ENCODE measurements around the gene ABCC4.

The ABCC4 gene

GRCh38 chr13:95254339-95254738, 46.9 kb downstream of the ABCC4 start:
- no peaks in the 10 kb centered on the region for H3K27me3 ChIP-seq (ENCODE audit: control insufficient read depth, insufficient read depth, low read length)
- no peaks in the 10 kb centered on the region for H3K9me3 ChIP-seq (replicated peaks; ENCODE audit: low read length)
- no peak overlapping the region for H3K9ac ChIP-seq (ENCODE audit: low read depth, low read length)

GRCh38 chr13:95253033-95253432, 48.2 kb downstream of the ABCC4 start:
- peaks cover 32% of the 10 kb centered on the region for H3K4me1 ChIP-seq (ENCODE audit: control insufficient read depth, insufficient read depth, low read length)
- no peaks in the 10 kb centered on the region for H3K9me3 ChIP-seq (replicated peaks; ENCODE audit: low read length)
- no peaks in the 10 kb centered on the region for H3K36me3 ChIP-seq (ENCODE audit: insufficient read depth, low read length)
- H3K4me2 ChIP-seq (ENCODE audit: low read length), result no peak overlapping the region
- H3K4me3 ChIP-seq (ENCODE audit: low read length), result no peak overlapping the region
- H3K27me3 ChIP-seq (ENCODE audit: control insufficient read depth, insufficient read depth, low read length), result no peaks in the 10 kb centered on the region
- no peak overlapping the region for H3K9ac ChIP-seq (ENCODE audit: low read depth, low read length)

More at GRCh38 chr13:95254339-95254738, 46.9 kb downstream of the ABCC4 start:
- Histone ChIP-seq H3K36me3 (ENCODE audit: insufficient read depth, low read length) (no peaks in the 10 kb centered on the region), H3K4me2 (ENCODE audit: low read length) (peak overlapping the region; percentile 51), H3K4me1 (ENCODE audit: control insufficient read depth, insufficient read depth, low read length) (peaks cover 32% of the 10 kb centered on the region), H3K4me3 (ENCODE audit: low read length) (no peak overlapping the region)

DNA sequence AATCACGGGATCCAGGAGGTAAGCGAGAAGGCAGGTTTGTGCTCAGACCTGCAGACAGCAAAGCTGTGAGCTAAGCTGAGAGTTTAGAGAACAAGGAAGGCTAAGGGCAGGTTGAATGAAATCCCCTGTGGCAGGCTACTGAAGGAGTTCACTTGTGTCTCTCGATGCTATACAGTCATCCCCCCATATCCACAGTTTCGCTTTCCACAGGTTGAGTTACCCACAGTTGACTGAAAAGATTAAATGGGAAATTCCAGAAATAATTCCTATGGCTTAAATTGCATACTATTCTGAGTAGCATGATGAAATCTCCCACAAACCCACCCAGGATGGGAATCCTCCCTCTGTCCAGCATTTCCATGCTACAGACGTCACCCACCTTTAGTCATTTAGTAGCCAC, 49.6 kb downstream of the ABCC4 start:
- no peaks in the 10 kb centered on the region for H3K9me3 ChIP-seq (replicated peaks; ENCODE audit: low read length)
- no peak overlapping the region for H3K9ac ChIP-seq (ENCODE audit: low read depth, low read length)
- no peaks in the 10 kb centered on the region for H3K27me3 ChIP-seq (ENCODE audit: control insufficient read depth, insufficient read depth, low read length)
- H3K36me3 ChIP-seq (ENCODE audit: insufficient read depth, low read length), result no peaks in the 10 kb centered on the region
- H3K4me3 ChIP-seq (ENCODE audit: low read length), result no peak overlapping the region
- peaks cover 29% of the 10 kb centered on the region for H3K4me1 ChIP-seq (ENCODE audit: control insufficient read depth, insufficient read depth, low read length)
- no peak overlapping the region for H3K4me2 ChIP-seq (ENCODE audit: low read length)

- no peaks in the 10 kb centered on the region for H3K27me3 ChIP-seq (ENCODE audit: control insufficient read depth, insufficient read depth, low read length)
- H3K9ac ChIP-seq (ENCODE audit: low read depth, low read length), result no peak overlapping the region
- H3K9me3 ChIP-seq (replicated peaks; ENCODE audit: low read length), result no peaks in the 10 kb centered on the region
- no peaks in the 10 kb centered on the region for H3K36me3 ChIP-seq (ENCODE audit: insufficient read depth, low read length)
- no peak overlapping the region for H3K4me3 ChIP-seq (ENCODE audit: low read length)
- H3K4me2 ChIP-seq (ENCODE audit: low read length), result no peak overlapping the region
- H3K4me1 ChIP-seq (ENCODE audit: control insufficient read depth, insufficient read depth, low read length), result peaks cover 24% of the 10 kb centered on the region
Measured at GRCh38 chr13:95250961-95251360, 50.3 kb downstream of the ABCC4 start.

- no peaks in the 10 kb centered on the region for H3K36me3 ChIP-seq (ENCODE audit: insufficient read depth, low read length)
- no peaks in the 10 kb centered on the region for H3K9me3 ChIP-seq (replicated peaks; ENCODE audit: low read length)
- no peak overlapping the region for H3K4me3 ChIP-seq (ENCODE audit: low read length)
- H3K9ac ChIP-seq (ENCODE audit: low read depth, low read length), result no peak overlapping the region
- H3K4me2 ChIP-seq (ENCODE audit: low read length), result no peak overlapping the region
- H3K4me1 ChIP-seq (ENCODE audit: control insufficient read depth, insufficient read depth, low read length), result peaks cover 5% of the 10 kb centered on the region
- H3K27me3 ChIP-seq (ENCODE audit: control insufficient read depth, insufficient read depth, low read length), result no peaks in the 10 kb centered on the region
Measured at GRCh38 chr13:95248953-95249352, 52.3 kb downstream of the ABCC4 start.

DNA sequence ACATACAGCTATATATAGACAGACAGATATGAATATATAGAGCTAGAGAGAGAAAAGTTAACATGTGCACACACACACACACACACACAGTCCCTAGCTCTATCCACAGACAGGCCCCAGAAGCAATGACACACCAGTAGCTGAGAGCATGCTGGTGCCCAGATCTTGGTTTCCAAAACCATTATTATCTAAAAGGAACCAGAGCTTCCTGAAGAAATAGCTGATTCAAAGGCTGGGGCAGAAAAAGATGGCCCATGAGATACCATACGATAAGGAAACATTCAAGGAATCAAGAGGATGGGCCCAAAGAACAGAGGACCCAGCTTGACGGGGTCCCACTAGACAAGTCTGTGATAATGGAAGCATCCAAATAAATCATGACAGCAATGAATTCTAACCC, 53.4 kb downstream of the ABCC4 start:
- no peak overlapping the region for H3K4me2 ChIP-seq (ENCODE audit: low read length)

GRCh38 chr13:95247171-95247570, 54.1 kb downstream of the ABCC4 start:
- H3K4me1 ChIP-seq (ENCODE audit: control insufficient read depth, insufficient read depth, low read length), result no peaks in the 10 kb centered on the region
- no peaks in the 10 kb centered on the region for H3K9me3 ChIP-seq (replicated peaks; ENCODE audit: low read length)
- H3K4me2 ChIP-seq (ENCODE audit: low read length), result no peak overlapping the region
- H3K27me3 ChIP-seq (ENCODE audit: control insufficient read depth, insufficient read depth, low read length), result no peaks in the 10 kb centered on the region
- H3K36me3 ChIP-seq (ENCODE audit: insufficient read depth, low read length), result peaks cover 6% of the 10 kb centered on the region
- no peak overlapping the region for H3K9ac ChIP-seq (ENCODE audit: low read depth, low read length)
- H3K4me3 ChIP-seq (ENCODE audit: low read length), result no peak overlapping the region

More for the DNA sequence above, 53.4 kb downstream of the ABCC4 start:
- H3K9ac ChIP-seq (ENCODE audit: low read depth, low read length), result no peak overlapping the region
- H3K27me3 ChIP-seq (ENCODE audit: control insufficient read depth, insufficient read depth, low read length), result no peaks in the 10 kb centered on the region
- no peaks in the 10 kb centered on the region for H3K4me1 ChIP-seq (ENCODE audit: control insufficient read depth, insufficient read depth, low read length)
- H3K9me3 ChIP-seq (replicated peaks; ENCODE audit: low read length), result no peaks in the 10 kb centered on the region
- H3K36me3 ChIP-seq (ENCODE audit: insufficient read depth, low read length), result peaks cover 6% of the 10 kb centered on the region
- H3K4me3 ChIP-seq (ENCODE audit: low read length), result no peak overlapping the region

GRCh38 chr13:95246292-95247082, 54.8 kb downstream of the ABCC4 start:
- H3K4me1 ChIP-seq (ENCODE audit: control insufficient read depth, insufficient read depth, low read length), result no peaks in the 10 kb centered on the region
- H3K9me3 ChIP-seq (replicated peaks; ENCODE audit: low read length), result no peaks in the 10 kb centered on the region
- H3K4me2 ChIP-seq (ENCODE audit: low read length), result no peak overlapping the region
- H3K4me3 ChIP-seq (ENCODE audit: low read length), result no peak overlapping the region
- no peak overlapping the region for H3K9ac ChIP-seq (ENCODE audit: low read depth, low read length)
- H3K27me3 ChIP-seq (ENCODE audit: control insufficient read depth, insufficient read depth, low read length), result no peaks in the 10 kb centered on the region
- H3K36me3 ChIP-seq (ENCODE audit: insufficient read depth, low read length), result peaks cover 6% of the 10 kb centered on the region

DNA sequence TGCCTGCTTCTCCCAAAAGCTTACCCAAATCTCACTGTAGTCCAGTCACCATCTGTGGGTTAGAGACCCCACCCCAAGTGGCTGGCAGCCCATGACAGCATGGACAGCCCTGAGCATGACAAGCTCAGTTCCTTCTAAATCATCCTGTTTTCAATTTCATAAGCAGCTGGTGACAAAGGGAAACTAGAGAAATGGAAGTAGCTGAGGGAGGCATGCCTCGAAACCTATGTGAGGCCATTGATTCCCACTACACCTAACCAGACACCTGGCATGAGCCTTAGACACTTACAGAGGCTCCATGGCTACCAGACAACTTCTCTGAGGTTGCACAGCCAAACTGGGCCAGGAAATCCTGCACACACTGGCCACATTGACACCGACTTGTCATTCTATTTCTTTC, 56.2 kb downstream of the ABCC4 start:
- H3K9ac ChIP-seq (ENCODE audit: low read depth, low read length), result no peak overlapping the region
- no peak overlapping the region for H3K4me2 ChIP-seq (ENCODE audit: low read length)
- no peak overlapping the region for H3K4me3 ChIP-seq (ENCODE audit: low read length)
- no peaks in the 10 kb centered on the region for H3K9me3 ChIP-seq (replicated peaks; ENCODE audit: low read length)
- peaks cover 6% of the 10 kb centered on the region for H3K36me3 ChIP-seq (ENCODE audit: insufficient read depth, low read length)
- H3K4me1 ChIP-seq (ENCODE audit: control insufficient read depth, insufficient read depth, low read length), result no peaks in the 10 kb centered on the region
- H3K27me3 ChIP-seq (ENCODE audit: control insufficient read depth, insufficient read depth, low read length), result no peaks in the 10 kb centered on the region

- Histone ChIP-seq H3K4me1 (ENCODE audit: control insufficient read depth, insufficient read depth, low read length) (no peaks in the 10 kb centered on the region), H3K27me3 (ENCODE audit: control insufficient read depth, insufficient read depth, low read length) (no peaks in the 10 kb centered on the region), H3K36me3 (ENCODE audit: insufficient read depth, low read length) (peaks cover 6% of the 10 kb centered on the region), H3K4me2 (ENCODE audit: low read length) (no peak overlapping the region), H3K4me3 (ENCODE audit: low read length) (no peak overlapping the region), H3K9ac (ENCODE audit: low read depth, low read length) (no peak overlapping the region), H3K9me3 (replicated peaks; ENCODE audit: low read length) (no peaks in the 10 kb centered on the region)
Measured at GRCh38 chr13:95243207-95243606, 58.0 kb downstream of the ABCC4 start.

GRCh38 chr13:95241321-95241720, 59.9 kb downstream of the ABCC4 start:
- Histone ChIP-seq H3K4me3 (ENCODE audit: low read length) (no peak overlapping the region), H3K4me2 (ENCODE audit: low read length) (no peak overlapping the region), H3K9me3 (replicated peaks; ENCODE audit: low read length) (no peaks in the 10 kb centered on the region), H3K9ac (ENCODE audit: low read depth, low read length) (no peak overlapping the region), H3K36me3 (ENCODE audit: insufficient read depth, low read length) (peaks cover 12% of the 10 kb centered on the region), H3K4me1 (ENCODE audit: control insufficient read depth, insufficient read depth, low read length) (no peaks in the 10 kb centered on the region), H3K27me3 (ENCODE audit: control insufficient read depth, insufficient read depth, low read length) (no peaks in the 10 kb centered on the region)

- Histone ChIP-seq H3K9me3 (replicated peaks; ENCODE audit: low read length) (no peaks in the 10 kb centered on the region), H3K27me3 (ENCODE audit: control insufficient read depth, insufficient read depth, low read length) (no peaks in the 10 kb centered on the region), H3K36me3 (ENCODE audit: insufficient read depth, low read length) (peaks cover 12% of the 10 kb centered on the region), H3K9ac (ENCODE audit: low read depth, low read length) (no peak overlapping the region), H3K4me3 (ENCODE audit: low read length) (no peak overlapping the region), H3K4me1 (ENCODE audit: control insufficient read depth, insufficient read depth, low read length) (no peaks in the 10 kb centered on the region), H3K4me2 (ENCODE audit: low read length) (no peak overlapping the region)
Measured at GRCh38 chr13:95239283-95239682, 62.0 kb downstream of the ABCC4 start.

All from skeletal muscle satellite cell (primary cell).